Activated CD4-positive, alpha-beta T cell treated with anti-CD3 and anti-CD28 coated beads, Interleukin-2, amount 10 ng/mL, durations not matched to agents 24 days and 14 days (primary cell): ENCODE results near the gene STPG3. TPM values are rescaled to one million over a fixed set of nuclear protein-coding genes. Genes with fewer than 3 reads are reported as not detected.
A peak's percentile ranks its signal among the peaks of the same experiment; 100 is the strongest.

ENCODE experiments used
- DNase-seq: peaks from one replicate; pipeline ENCODE4 v3.0.0; 2022
- H3K27ac Mint-ChIP-seq: one replicate; pipeline ENCODE4 v1.8.0; 2022; ENCODE audit warnings: mild to moderate bottlenecking, mixed read lengths
- H3K27me3 Mint-ChIP-seq: one replicate; pipeline ENCODE4 v1.8.0; 2022; ENCODE audit warnings: mixed read lengths
- H3K36me3 Mint-ChIP-seq: one replicate; pipeline ENCODE4 v1.8.0; 2022; ENCODE audit warnings: low read depth, mild to moderate bottlenecking, mixed read lengths
- H3K4me1 Mint-ChIP-seq: one replicate; pipeline ENCODE4 v1.8.0; 2021; ENCODE audit warnings: mixed read lengths
- H3K4me3 Mint-ChIP-seq: one replicate; pipeline ENCODE4 v1.8.0; 2022; ENCODE audit warnings: mild to moderate bottlenecking, moderate library complexity, mixed read lengths
- H3K9me3 Mint-ChIP-seq: one replicate; pipeline ENCODE4 v1.8.0; 2021; ENCODE audit warnings: mixed read lengths
- intact Hi-C: fragments of 100-400 bp; cut with micrococcal nuclease; formaldehyde crosslinking; loops from one replicate; pipeline ENCODE4 v1.15.1; 2023
- total RNA-seq: library from RNA; stranded (reverse); gene quantifications from 2 replicates; pipeline ENCODE4 v1.2.3, GENCODE V29; 2022

Gene STPG3
- total RNA-seq, 1 donor from 2014 or later = 0.54 TPM

DNA sequence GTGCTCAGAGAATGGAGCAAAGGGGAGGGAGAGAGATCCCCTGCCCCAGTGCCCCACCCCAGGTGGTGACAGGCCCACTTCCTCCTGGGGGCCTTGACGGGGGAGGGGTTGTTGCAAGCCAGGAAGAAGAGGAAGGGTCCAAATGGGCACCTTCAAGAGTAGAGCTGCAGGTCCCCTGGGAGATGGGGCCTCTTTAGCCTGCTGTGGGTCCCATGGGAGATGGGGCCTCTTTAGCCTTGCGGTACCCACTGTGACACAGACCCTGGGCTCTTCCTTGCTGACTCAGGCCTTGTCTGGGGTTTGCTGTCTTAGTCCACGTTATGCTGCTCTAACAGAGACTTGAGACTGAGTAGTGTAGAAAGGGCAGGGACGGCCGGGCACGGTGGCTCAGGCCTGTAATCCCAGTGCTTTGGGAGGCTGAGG lies 16.9 kb downstream of the STPG3 start:
- no peak overlapping the region for H3K27ac Mint-ChIP-seq
- no peaks in the 10 kb centered on the region for H3K9me3 Mint-ChIP-seq
- peaks cover 35% of the 10 kb centered on the region for H3K36me3 Mint-ChIP-seq
- H3K4me3 Mint-ChIP-seq = no peak overlapping the region
- peaks cover 4% of the 10 kb centered on the region for H3K4me1 Mint-ChIP-seq
- no peaks in the 10 kb centered on the region for H3K27me3 Mint-ChIP-seq
- intact Hi-C loops = no loop called here
- DNase-seq = no peak

DNA sequence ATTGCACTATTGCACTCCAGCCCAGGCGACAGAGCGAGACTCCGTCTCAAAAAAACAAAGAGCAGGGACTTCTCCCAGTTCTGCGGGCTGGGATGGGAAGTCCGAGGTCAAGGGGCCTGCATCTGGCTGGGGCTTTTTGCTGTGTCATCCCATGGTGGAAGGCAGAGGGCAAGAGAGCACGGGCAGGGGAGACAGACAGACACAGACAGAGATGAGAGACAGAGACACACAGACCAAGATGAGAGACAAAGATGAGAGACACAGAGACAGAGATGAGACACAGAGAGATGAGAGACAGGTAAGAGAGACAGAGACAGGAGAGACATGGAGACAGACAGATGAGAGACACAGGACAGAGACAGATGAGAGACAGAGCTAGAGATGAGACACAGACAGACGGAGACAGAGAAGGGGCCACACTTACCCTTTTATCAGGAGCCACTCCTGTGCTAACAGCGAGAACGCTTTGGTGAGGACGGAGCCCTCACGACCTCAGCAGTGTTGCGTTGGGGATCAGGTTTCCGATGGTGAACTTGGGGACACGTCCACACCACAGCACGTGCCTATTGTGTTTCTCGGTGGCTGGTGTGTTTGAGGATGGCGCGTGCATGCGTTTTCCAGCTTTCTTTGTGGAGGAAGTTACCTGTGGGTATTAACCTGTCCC lies 17.6 kb downstream of the STPG3 start:
- intact Hi-C loops = no loop called here
- H3K4me1 Mint-ChIP-seq = peaks cover 4% of the 10 kb centered on the region
- H3K4me3 Mint-ChIP-seq = no peak overlapping the region
- H3K36me3 Mint-ChIP-seq = peaks cover 35% of the 10 kb centered on the region
- H3K27ac Mint-ChIP-seq = peak overlapping the region; percentile 4
- H3K9me3 Mint-ChIP-seq = no peaks in the 10 kb centered on the region
- H3K27me3 Mint-ChIP-seq = no peaks in the 10 kb centered on the region
- DNase-seq = no peak

GRCh38 chr9:137269231-137269772 lies 18.2 kb downstream of the STPG3 start:
- intact Hi-C loops = no loop called here
- Mint-ChIP-seq H3K9me3 (no peaks in the 10 kb centered on the region), H3K27ac (no peak overlapping the region), H3K36me3 (peaks cover 31% of the 10 kb centered on the region), H3K4me3 (no peak overlapping the region), H3K4me1 (peaks cover 4% of the 10 kb centered on the region), H3K27me3 (no peaks in the 10 kb centered on the region)
- no peak for DNase-seq

GRCh38 chr9:137270929-137271695 lies 20.0 kb downstream of the STPG3 start:
- no peak overlapping the region for H3K4me3 Mint-ChIP-seq
- peaks cover 26% of the 10 kb centered on the region for H3K36me3 Mint-ChIP-seq
- peak; percentile 74 for DNase-seq
- no peaks in the 10 kb centered on the region for H3K27me3 Mint-ChIP-seq
- no peaks in the 10 kb centered on the region for H3K9me3 Mint-ChIP-seq
- H3K27ac Mint-ChIP-seq = peak overlapping the region; percentile 51
- intact Hi-C loops = no loop called here
- H3K4me1 Mint-ChIP-seq = peaks cover 9% of the 10 kb centered on the region

DNA sequence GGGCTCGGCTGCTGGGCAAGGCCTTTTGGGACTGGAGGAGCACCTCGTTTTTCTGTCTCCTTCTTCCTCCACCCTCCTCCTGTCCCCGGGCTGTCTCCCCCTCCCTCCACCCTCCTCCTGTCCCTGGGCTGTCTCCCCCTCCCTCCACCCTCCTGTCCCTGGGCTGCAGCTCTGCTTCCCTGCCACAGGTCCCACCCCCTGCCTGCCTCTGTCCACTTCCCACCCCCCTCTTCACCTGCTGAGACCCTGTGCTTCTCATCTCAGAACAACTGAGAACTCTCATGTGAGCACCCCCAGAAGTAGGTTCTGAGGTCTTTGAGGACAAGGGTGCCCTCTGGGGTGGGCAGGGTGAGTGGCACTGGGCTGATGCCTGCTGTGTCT lies 20.6 kb downstream of the STPG3 start:
- intact Hi-C loops = no loop called here
- H3K4me1 Mint-ChIP-seq = peaks cover 9% of the 10 kb centered on the region
- H3K4me3 Mint-ChIP-seq = no peak overlapping the region
- no peak overlapping the region for H3K27ac Mint-ChIP-seq
- H3K9me3 Mint-ChIP-seq = no peaks in the 10 kb centered on the region
- no peak for DNase-seq
- peaks cover 26% of the 10 kb centered on the region for H3K36me3 Mint-ChIP-seq
- no peaks in the 10 kb centered on the region for H3K27me3 Mint-ChIP-seq

- DNase-seq = no peak
- intact Hi-C loops = no loop called here
- Mint-ChIP-seq H3K4me3 (no peak overlapping the region), H3K4me1 (peaks cover 12% of the 10 kb centered on the region), H3K27ac (no peak overlapping the region), H3K9me3 (no peaks in the 10 kb centered on the region), H3K27me3 (no peaks in the 10 kb centered on the region), H3K36me3 (peaks cover 24% of the 10 kb centered on the region)
Observed at GRCh38 chr9:137272241-137273094, 21.4 kb downstream of the STPG3 start.

DNA sequence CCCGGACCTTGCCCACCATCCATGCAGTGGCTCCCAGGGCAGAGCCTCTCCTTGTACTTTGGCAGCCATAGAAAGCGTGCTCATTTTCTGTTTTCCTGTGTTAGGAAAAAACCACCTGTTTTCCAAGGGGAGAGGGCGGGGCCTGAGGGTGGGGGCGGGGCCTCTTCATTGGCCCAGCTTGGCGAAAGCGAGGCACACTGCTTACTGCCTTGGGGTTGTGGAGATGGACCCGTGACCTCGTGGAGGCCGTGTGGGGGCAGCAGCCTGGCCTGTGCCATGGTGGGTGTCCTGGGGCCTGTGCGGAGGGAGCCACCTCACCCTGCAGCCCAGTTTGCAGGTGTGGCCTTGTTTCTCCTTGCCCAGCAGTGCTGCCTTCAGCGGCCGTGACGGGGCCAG lies 22.0 kb downstream of the STPG3 start:
- no peak overlapping the region for H3K4me3 Mint-ChIP-seq
- H3K27me3 Mint-ChIP-seq = no peaks in the 10 kb centered on the region
- H3K4me1 Mint-ChIP-seq = peaks cover 12% of the 10 kb centered on the region
- peaks cover 20% of the 10 kb centered on the region for H3K36me3 Mint-ChIP-seq
- H3K27ac Mint-ChIP-seq = no peak overlapping the region
- intact Hi-C loops = no loop called here
- DNase-seq = no peak
- H3K9me3 Mint-ChIP-seq = no peaks in the 10 kb centered on the region

- peaks cover 12% of the 10 kb centered on the region for H3K4me1 Mint-ChIP-seq
- peaks cover 15% of the 10 kb centered on the region for H3K36me3 Mint-ChIP-seq
- no peaks in the 10 kb centered on the region for H3K27me3 Mint-ChIP-seq
- no peak overlapping the region for H3K27ac Mint-ChIP-seq
- H3K9me3 Mint-ChIP-seq = no peaks in the 10 kb centered on the region
- intact Hi-C loops = no loop called here
- H3K4me3 Mint-ChIP-seq = no peak overlapping the region
- DNase-seq = no peak
Observed at GRCh38 chr9:137273611-137274320, 22.7 kb downstream of the STPG3 start.

GRCh38 chr9:137275203-137275587 lies 24.1 kb downstream of the STPG3 start:
- Mint-ChIP-seq H3K4me1 (peaks cover 12% of the 10 kb centered on the region), H3K27ac (peak overlapping the region; percentile 49), H3K9me3 (no peaks in the 10 kb centered on the region), H3K36me3 (peaks cover 14% of the 10 kb centered on the region), H3K4me3 (peak overlapping the region; percentile 17), H3K27me3 (no peaks in the 10 kb centered on the region)
- no peak for DNase-seq
- intact Hi-C loops = no loop called here

GRCh38 chr9:137275588-137276472 lies 24.7 kb downstream of the STPG3 start:
- no peaks in the 10 kb centered on the region for H3K9me3 Mint-ChIP-seq
- intact Hi-C loops = no loop called here
- DNase-seq = no peak
- H3K27ac Mint-ChIP-seq = peak overlapping the region; percentile 49
- peaks cover 12% of the 10 kb centered on the region for H3K4me1 Mint-ChIP-seq
- H3K27me3 Mint-ChIP-seq = no peaks in the 10 kb centered on the region
- peak overlapping the region; percentile 17 for H3K4me3 Mint-ChIP-seq
- peaks cover 14% of the 10 kb centered on the region for H3K36me3 Mint-ChIP-seq

GRCh38 chr9:137276473-137277328 lies 25.6 kb downstream of the STPG3 start:
- Mint-ChIP-seq H3K9me3 (no peaks in the 10 kb centered on the region), H3K27ac (peak overlapping the region; percentile 91), H3K4me3 (peak overlapping the region; percentile 90), H3K27me3 (no peaks in the 10 kb centered on the region), H3K4me1 (peaks cover 8% of the 10 kb centered on the region), H3K36me3 (peaks cover 9% of the 10 kb centered on the region)
- intact Hi-C loops = no loop called here
- no peak for DNase-seq
